Fibroblast of upper back skin (primary cell): ENCODE data around the gene WDCP.
"Not testable (repeated sequence)": the region's sequence is repeated elsewhere in the genome, so short reads cannot be mapped to it uniquely, and the experiment has no call there.

Source experiments
- DNase-seq: peaks from one replicate; pipeline ENCODE4 v3.0.0-alpha.2; 2013

The WDCP gene

GRCh38 chr2:24055750-24056149 lies 8.6 kb upstream of the WDCP start:
- DNase-seq: no peak

GRCh38 chr2:24054366-24055010 lies 7.3 kb upstream of the WDCP start:
- no peak for DNase-seq

GRCh38 chr2:24052951-24053350 lies 5.8 kb upstream of the WDCP start:
- DNase-seq: no peak

- DNase-seq: no peak
These were observed 4.6 kb upstream of the WDCP start for GRCh38 chr2:24051833-24052232.

GRCh38 chr2:24050041-24050979 lies 3.1 kb upstream of the WDCP start:
- no peak for DNase-seq

- DNase-seq: peak; percentile 31
These were observed 2.4 kb upstream of the WDCP start, which contains the start of gene FKBP1B for GRCh38 chr2:24049485-24050021. TSS of gene FKBP1B (plus strand) at chr2:24049741. CDS start at chr2:24049850, 109 bp downstream.

- no peak for DNase-seq
These were observed 1.7 kb upstream of the WDCP start for GRCh38 chr2:24048769-24049484.

GRCh38 chr2:24047703-24048033 lies 477 bp upstream of the WDCP start:
- no peak for DNase-seq

- DNase-seq: no peak
These were observed 627 bp downstream of the WDCP start for GRCh38 chr2:24046599-24046929.

- DNase-seq: no peak
These were observed 1.4 kb downstream of the WDCP start for GRCh38 chr2:24045511-24046508.

- DNase-seq: not testable (repeated sequence)
These were observed 4.1 kb downstream of the WDCP start for GRCh38 chr2:24043133-24043532.

GRCh38 chr2:24040511-24040910 lies 6.7 kb downstream of the WDCP start:
- DNase-seq: no peak

- no peak for DNase-seq
These were observed 8.2 kb downstream of the WDCP start for GRCh38 chr2:24038786-24039499.

- no peak for DNase-seq
These were observed 21.0 kb downstream of the WDCP start for GRCh38 chr2:24026233-24026632.

GRCh38 chr2:24024996-24025663 lies 22.1 kb downstream of the WDCP start:
- no peak for DNase-seq

- DNase-seq: peak; percentile 7
These were observed 23.2 kb downstream of the WDCP start for GRCh38 chr2:24024018-24024417.

- no peak for DNase-seq
These were observed 24.1 kb downstream of the WDCP start for GRCh38 chr2:24022975-24023575.

GRCh38 chr2:24022324-24022974 lies 24.7 kb downstream of the WDCP start:
- DNase-seq: no peak

- DNase-seq: no peak
These were observed 25.8 kb downstream of the WDCP start for GRCh38 chr2:24021122-24021998.
